ENCODE results near the gene PLD3. TPM values are rescaled to one million over a fixed set of nuclear protein-coding genes. Genes with fewer than 3 reads are reported as not detected.

PLD3 gene
- total RNA-seq, 2 donors from 2014 or later = 328 to 639 TPM

DNA sequence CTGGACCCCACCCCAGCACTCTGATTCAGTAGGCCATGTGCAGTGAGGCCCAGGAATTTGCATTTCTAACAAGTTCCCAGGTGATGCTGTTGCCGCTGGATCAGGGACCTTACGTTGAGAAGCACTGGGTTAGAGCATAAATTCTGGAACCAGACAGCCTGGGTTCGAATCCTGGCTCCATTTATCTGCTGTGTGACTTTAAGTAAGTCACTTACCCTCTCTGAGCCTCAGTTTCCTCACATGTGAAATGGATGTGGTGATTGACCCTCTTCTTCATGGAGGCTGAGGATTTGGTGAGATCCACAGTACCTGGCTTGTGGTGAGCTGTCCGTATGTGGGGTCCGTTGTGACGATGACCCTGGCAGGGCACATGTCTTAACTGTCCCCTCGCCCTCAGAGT is 25.6 kb downstream of the PLD3 start:
- Histone ChIP-seq H3K27ac (no peak overlapping the region), H3K9me3 (no peaks in the 10 kb centered on the region), H3K36me3 (peaks cover 0 to 6% of the 10 kb centered on the region in 2 donors), H3K27me3 (replicated peaks; ENCODE audit: insufficient read depth) (no peaks in the 10 kb centered on the region), H3K4me1 (replicated peaks) (no peaks in the 10 kb centered on the region), H3K4me3 (no peak overlapping the region)
- intact Hi-C loops (cut with DNase I) = no loop called here
- 97% methylated on average over 7 of the region's 7 CpGs for WGBS
- TF ChIP-seq POLR2AphosphoS5 (IDR thresholded peaks at IDR 0.05) (no peak), POLR2A (IDR thresholded peaks at IDR 0.05) (no peak)
- TF ChIP-seq, protein P1, sequence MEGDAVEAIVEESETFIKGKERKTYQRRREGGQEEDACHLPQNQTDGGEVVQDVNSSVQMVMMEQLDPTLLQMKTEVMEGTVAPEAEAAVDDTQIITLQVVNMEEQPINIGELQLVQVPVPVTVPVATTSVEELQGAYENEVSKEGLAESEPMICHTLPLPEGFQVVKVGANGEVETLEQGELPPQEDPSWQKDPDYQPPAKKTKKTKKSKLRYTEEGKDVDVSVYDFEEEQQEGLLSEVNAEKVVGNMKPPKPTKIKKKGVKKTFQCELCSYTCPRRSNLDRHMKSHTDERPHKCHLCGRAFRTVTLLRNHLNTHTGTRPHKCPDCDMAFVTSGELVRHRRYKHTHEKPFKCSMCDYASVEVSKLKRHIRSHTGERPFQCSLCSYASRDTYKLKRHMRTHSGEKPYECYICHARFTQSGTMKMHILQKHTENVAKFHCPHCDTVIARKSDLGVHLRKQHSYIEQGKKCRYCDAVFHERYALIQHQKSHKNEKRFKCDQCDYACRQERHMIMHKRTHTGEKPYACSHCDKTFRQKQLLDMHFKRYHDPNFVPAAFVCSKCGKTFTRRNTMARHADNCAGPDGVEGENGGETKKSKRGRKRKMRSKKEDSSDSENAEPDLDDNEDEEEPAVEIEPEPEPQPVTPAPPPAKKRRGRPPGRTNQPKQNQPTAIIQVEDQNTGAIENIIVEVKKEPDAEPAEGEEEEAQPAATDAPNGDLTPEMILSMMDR (IDR thresholded peaks at IDR 0.05) = no peak
- no peak for DNase-seq (ENCODE audit: low spot score)

DNA sequence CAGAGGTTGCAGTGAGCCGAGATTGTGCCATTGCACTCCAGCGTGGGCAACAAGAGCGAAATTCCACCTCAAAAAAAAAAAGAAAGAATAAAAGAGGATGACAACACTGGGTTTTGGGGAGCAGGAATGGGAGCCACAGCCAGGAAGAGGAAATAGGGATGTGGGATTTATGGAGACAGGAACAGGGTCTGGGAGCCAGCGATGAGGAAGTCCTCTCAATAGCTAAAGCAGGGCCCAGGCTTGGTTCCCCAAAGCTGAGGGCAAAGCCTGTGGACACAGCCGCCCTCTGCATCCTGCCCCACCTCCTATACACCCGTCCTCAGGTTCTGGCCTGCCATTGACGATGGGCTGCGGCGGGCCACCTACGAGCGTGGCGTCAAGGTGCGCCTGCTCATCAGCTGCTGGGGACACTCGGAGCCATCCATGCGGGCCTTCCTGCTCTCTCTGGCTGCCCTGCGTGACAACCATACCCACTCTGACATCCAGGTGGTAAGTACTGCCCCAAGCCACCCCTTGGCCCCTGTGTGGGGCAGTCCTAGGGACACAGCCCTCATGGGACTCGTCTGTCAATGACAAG is 27.9 kb downstream of the PLD3 start:
- 90% methylated on average over 17 of the region's 17 CpGs for WGBS
- peaks cover 0 to 4% of the 10 kb centered on the region in 2 donors for H3K36me3 ChIP-seq
- H3K27ac ChIP-seq = no peak overlapping the region
- intact Hi-C loops (cut with DNase I) = no loop called here
- H3K27me3 ChIP-seq (replicated peaks; ENCODE audit: insufficient read depth) = no peaks in the 10 kb centered on the region
- H3K9me3 ChIP-seq = no peaks in the 10 kb centered on the region
- H3K4me3 ChIP-seq = no peak overlapping the region
- DNase-seq (ENCODE audit: low spot score) = no peak
- TF ChIP-seq, protein P1 (IDR thresholded peaks at IDR 0.05) = no peak
- TF ChIP-seq POLR2AphosphoS5 (IDR thresholded peaks at IDR 0.05) (no peak), POLR2A (IDR thresholded peaks at IDR 0.05) (no peak)
- no peaks in the 10 kb centered on the region for H3K4me1 ChIP-seq (replicated peaks)

DNA sequence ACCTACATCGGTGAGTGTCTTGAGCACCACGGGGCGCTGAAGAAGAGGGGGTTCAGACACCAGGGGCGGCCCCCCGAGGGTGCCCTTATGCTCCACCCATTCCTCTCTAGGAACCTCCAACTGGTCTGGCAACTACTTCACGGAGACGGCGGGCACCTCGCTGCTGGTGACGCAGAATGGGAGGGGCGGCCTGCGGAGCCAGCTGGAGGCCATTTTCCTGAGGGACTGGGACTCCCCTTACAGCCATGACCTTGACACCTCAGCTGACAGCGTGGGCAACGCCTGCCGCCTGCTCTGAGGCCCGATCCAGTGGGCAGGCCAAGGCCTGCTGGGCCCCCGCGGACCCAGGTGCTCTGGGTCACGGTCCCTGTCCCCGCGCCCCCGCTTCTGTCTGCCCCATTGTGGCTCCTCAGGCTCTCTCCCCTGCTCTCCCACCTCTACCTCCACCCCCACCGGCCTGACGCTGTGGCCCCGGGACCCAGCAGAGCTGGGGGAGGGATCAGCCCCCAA is 29.4 kb downstream of the PLD3 start:
- 82% methylated on average over 25 of the region's 25 CpGs for WGBS
- no peak overlapping the region for H3K4me3 ChIP-seq
- TF ChIP-seq POLR2AphosphoS5 (IDR thresholded peaks at IDR 0.05) = no peak
- TF ChIP-seq, protein P1 (IDR thresholded peaks at IDR 0.05) = no peak
- no peak for TF ChIP-seq POLR2A (IDR thresholded peaks at IDR 0.05)
- no peaks in the 10 kb centered on the region for H3K4me1 ChIP-seq (replicated peaks)
- H3K27ac ChIP-seq = no peak overlapping the region
- no peaks in the 10 kb centered on the region for H3K9me3 ChIP-seq
- intact Hi-C loops (cut with DNase I) = no loop called here
- H3K27me3 ChIP-seq (replicated peaks; ENCODE audit: insufficient read depth) = no peaks in the 10 kb centered on the region
- no peak for DNase-seq (ENCODE audit: low spot score)
- H3K36me3 ChIP-seq = peaks cover 0 to 4% of the 10 kb centered on the region in 2 donors

DNA sequence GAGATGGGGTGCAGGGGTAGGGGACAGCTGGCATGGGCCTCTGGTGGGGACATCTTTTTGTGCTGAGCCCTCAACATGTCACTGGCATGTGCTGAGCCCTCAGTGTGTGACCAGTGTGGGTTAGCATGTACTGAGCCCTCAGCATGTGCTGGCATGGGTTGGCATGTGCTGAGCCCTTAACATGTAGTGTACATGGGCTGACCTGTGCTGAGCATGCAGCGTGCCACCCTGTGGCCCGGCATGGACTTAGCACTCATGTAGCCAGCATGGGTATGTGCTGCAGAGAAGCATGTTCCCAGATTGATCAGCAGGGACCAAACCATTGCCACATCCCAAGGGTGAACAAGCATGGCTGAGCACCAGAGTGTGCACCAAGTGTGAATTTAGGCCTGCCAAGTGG is 30.0 kb downstream of the PLD3 start:
- no peak for DNase-seq (ENCODE audit: low spot score)
- intact Hi-C loops (cut with DNase I) = no loop called here
- Histone ChIP-seq H3K4me3 (no peak overlapping the region), H3K36me3 (peaks cover 0 to 4% of the 10 kb centered on the region in 2 donors), H3K27me3 (replicated peaks; ENCODE audit: insufficient read depth) (no peaks in the 10 kb centered on the region), H3K4me1 (replicated peaks) (no peaks in the 10 kb centered on the region), H3K27ac (no peak overlapping the region), H3K9me3 (no peaks in the 10 kb centered on the region)
- TF ChIP-seq POLR2A (IDR thresholded peaks at IDR 0.05) (no peak), POLR2AphosphoS5 (IDR thresholded peaks at IDR 0.05) (no peak)
- TF ChIP-seq, protein P1 (IDR thresholded peaks at IDR 0.05) = no peak
- 90% methylated on average over 2 of the region's 2 CpGs for WGBS
